ENCODE measurements around the gene SOHLH2. TPM values are rescaled to one million over a fixed set of nuclear protein-coding genes. Genes with fewer than 3 reads are reported as not detected.

The SOHLH2 gene
- polyA plus RNA-seq, 1 donor from 2014 or later, result 4.5 TPM

- no peaks in the 10 kb centered on the region for H3F3A ChIP-seq (ENCODE audit: insufficient read depth, low read length, poor library complexity, severe bottlenecking)
- no peak overlapping the region for H3K4me2 ChIP-seq (ENCODE audit: low read length)
- H3K27me3 ChIP-seq (ENCODE audit: insufficient read depth, low read depth, low read length), result no peaks in the 10 kb centered on the region
- H3K27ac ChIP-seq (ENCODE audit: low read length), result peak overlapping the region; percentile 33
- peak; percentile 82 for TF ChIP-seq POLR2AphosphoS5 (IDR thresholded peaks at IDR 0.05)
- TF ChIP-seq TAF1 (IDR thresholded peaks at IDR 0.05; ENCODE audit: low read depth), result no peak
- H3K9me3 ChIP-seq (ENCODE audit: low read length), result no peaks in the 10 kb centered on the region
- H2AFZ ChIP-seq (ENCODE audit: low read depth, low read length), result no peak overlapping the region
- H3K36me3 ChIP-seq (ENCODE audit: insufficient read depth, low read length), result no peaks in the 10 kb centered on the region
- H3K9ac ChIP-seq (ENCODE audit: low read length), result no peak overlapping the region
- no peaks in the 10 kb centered on the region for H3K9me2 ChIP-seq (ENCODE audit: insufficient read depth, low read length)
- no peaks in the 10 kb centered on the region for H4K20me1 ChIP-seq (ENCODE audit: insufficient read depth)
- H3K79me2 ChIP-seq (replicated peaks; ENCODE audit: insufficient read depth, low read length), result no peaks in the 10 kb centered on the region
- H3K4me3 ChIP-seq (ENCODE audit: low read length), result peak overlapping the region; percentile 0
Observed at GRCh38 chr13:36211567-36211966, 2.8 kb downstream of the SOHLH2 start.

DNA sequence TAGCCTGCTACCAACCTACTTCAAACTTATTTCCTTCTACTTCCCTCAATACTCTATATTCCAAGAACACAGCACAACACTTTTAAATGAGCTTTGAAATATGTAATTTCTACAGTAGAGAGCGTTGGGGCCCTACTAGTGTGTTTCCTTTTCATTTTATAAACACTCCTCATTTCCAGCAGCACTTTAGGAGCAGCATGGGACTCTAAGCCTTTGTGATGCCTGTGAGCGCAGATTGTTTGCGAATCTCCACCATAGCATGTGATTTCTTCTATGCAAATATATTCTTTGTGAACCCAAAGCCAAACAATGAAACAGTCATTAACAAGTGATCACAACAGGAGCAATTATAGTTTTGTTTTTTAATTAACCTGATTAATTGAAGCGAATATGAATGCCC lies 3.6 kb downstream of the SOHLH2 start:
- Histone ChIP-seq H2AFZ (ENCODE audit: low read depth, low read length) (no peak overlapping the region), H3K27ac (ENCODE audit: low read length) (no peak overlapping the region), H3K27me3 (ENCODE audit: insufficient read depth, low read depth, low read length) (no peaks in the 10 kb centered on the region), H3K9me3 (ENCODE audit: low read length) (no peaks in the 10 kb centered on the region), H3K9me2 (ENCODE audit: insufficient read depth, low read length) (no peaks in the 10 kb centered on the region), H3K36me3 (ENCODE audit: insufficient read depth, low read length) (no peaks in the 10 kb centered on the region), H4K20me1 (ENCODE audit: insufficient read depth) (no peaks in the 10 kb centered on the region), H3K79me2 (replicated peaks; ENCODE audit: insufficient read depth, low read length) (no peaks in the 10 kb centered on the region), H3K4me3 (ENCODE audit: low read length) (no peak overlapping the region), H3F3A (ENCODE audit: insufficient read depth, low read length, poor library complexity, severe bottlenecking) (no peaks in the 10 kb centered on the region), H3K4me2 (ENCODE audit: low read length) (no peak overlapping the region), H3K9ac (ENCODE audit: low read length) (no peak overlapping the region)
- TF ChIP-seq EZH2 (IDR thresholded peaks at IDR 0.05; ENCODE audit: borderline replicate concordance, insufficient read depth, low read length, poor library complexity, severe bottlenecking), result no peak
- no peak for TF ChIP-seq MXI1 (conservative IDR thresholded peaks at IDR 0.05; ENCODE audit: poor library complexity, severe bottlenecking)
- no peak for TF ChIP-seq RAD21 (conservative IDR thresholded peaks at IDR 0.05)
- TF ChIP-seq TAF1 (IDR thresholded peaks at IDR 0.05; ENCODE audit: low read depth), result no peak
- no peak for TF ChIP-seq SMC3 (conservative IDR thresholded peaks at IDR 0.05; ENCODE audit: poor library complexity)

DNA sequence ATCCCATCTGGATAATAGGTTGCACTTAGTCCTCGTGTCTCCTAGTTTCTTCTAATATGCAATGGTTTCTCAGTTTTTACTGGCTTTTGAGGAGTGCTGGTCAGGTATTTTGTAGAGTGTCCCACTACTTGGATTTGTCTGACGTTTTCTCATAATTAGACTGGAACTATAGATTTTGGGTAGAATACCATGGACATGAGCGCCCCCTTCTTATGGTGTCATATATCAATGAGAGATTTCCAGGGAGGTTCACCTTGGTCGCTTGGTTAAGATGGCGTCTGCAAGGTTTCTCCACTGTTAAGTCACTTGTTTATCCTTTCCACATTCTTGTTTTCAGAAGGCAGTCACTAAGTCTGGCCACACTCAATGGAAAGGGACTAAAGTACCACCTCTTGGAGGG lies 6.7 kb downstream of the SOHLH2 start:
- H4K20me1 ChIP-seq (ENCODE audit: insufficient read depth), result no peaks in the 10 kb centered on the region
- TF ChIP-seq POLR2AphosphoS5 (IDR thresholded peaks at IDR 0.05) (no peak), RAD21 (conservative IDR thresholded peaks at IDR 0.05) (no peak), SMC3 (conservative IDR thresholded peaks at IDR 0.05; ENCODE audit: poor library complexity) (no peak), EP300 (conservative IDR thresholded peaks at IDR 0.05; ENCODE audit: poor library complexity, severe bottlenecking) (no peak), EZH2 (IDR thresholded peaks at IDR 0.05; ENCODE audit: borderline replicate concordance, insufficient read depth, low read length, poor library complexity, severe bottlenecking) (no peak), CTCF (IDR thresholded peaks at IDR 0.05; ENCODE audit: poor library complexity, severe bottlenecking) (no peak), REST (IDR thresholded peaks at IDR 0.05; ENCODE audit: borderline replicate concordance) (no peak), TAF1 (IDR thresholded peaks at IDR 0.05; ENCODE audit: low read depth) (no peak), MXI1 (conservative IDR thresholded peaks at IDR 0.05; ENCODE audit: poor library complexity, severe bottlenecking) (no peak)
- no peaks in the 10 kb centered on the region for H3F3A ChIP-seq (ENCODE audit: insufficient read depth, low read length, poor library complexity, severe bottlenecking)
- no peak overlapping the region for H3K4me2 ChIP-seq (ENCODE audit: low read length)
- no peak overlapping the region for H3K4me3 ChIP-seq (ENCODE audit: low read length)
- H3K36me3 ChIP-seq (ENCODE audit: insufficient read depth, low read length), result no peaks in the 10 kb centered on the region
- H3K9me3 ChIP-seq (ENCODE audit: low read length), result no peaks in the 10 kb centered on the region
- H3K27me3 ChIP-seq (ENCODE audit: insufficient read depth, low read depth, low read length), result no peaks in the 10 kb centered on the region
- no peaks in the 10 kb centered on the region for H3K9me2 ChIP-seq (ENCODE audit: insufficient read depth, low read length)
- no peak overlapping the region for H2AFZ ChIP-seq (ENCODE audit: low read depth, low read length)
- no peak overlapping the region for H3K27ac ChIP-seq (ENCODE audit: low read length)
- H3K79me2 ChIP-seq (replicated peaks; ENCODE audit: insufficient read depth, low read length), result no peaks in the 10 kb centered on the region
- H3K9ac ChIP-seq (ENCODE audit: low read length), result no peak overlapping the region
